ENCODE results near the gene NBPF12. TPM values are rescaled to one million over a fixed set of nuclear protein-coding genes. Genes with fewer than 3 reads are reported as not detected.
"Not testable (repeated sequence)": the region's sequence is repeated elsewhere in the genome, so short reads cannot be mapped to it uniquely, and the experiment has no call there.

Gene NBPF12
- total RNA-seq, 1 experiment from 2014 or later: 15.0 TPM

- DNase-seq; H3K4me1 ChIP-seq (ENCODE audit: low read length); H3K9me3 ChIP-seq (ENCODE audit: low read length); H3K79me2 ChIP-seq (ENCODE audit: low read length); H3K4me2 ChIP-seq (ENCODE audit: low read depth, low read length, poor library complexity, severe bottlenecking); H3K27me3 ChIP-seq (ENCODE audit: low read length); H3K27ac ChIP-seq (ENCODE audit: low read length); H3K4me3 ChIP-seq (ENCODE audit: low read length); H3K9ac ChIP-seq (ENCODE audit: low read length); H3K9me2 ChIP-seq (replicated peaks; ENCODE audit: insufficient read depth, low read length); H2AFZ ChIP-seq (ENCODE audit: low read length); H3K36me3 ChIP-seq (ENCODE audit: insufficient read depth, low read length); H4K20me1 ChIP-seq (ENCODE audit: insufficient read depth, low read depth, low read length): not testable (repeated sequence)
Measured at GRCh38 chr1:147026975-147027374, 88.9 kb downstream of the NBPF12 start.

GRCh38 chr1:147030066-147030653 is 92.0 kb downstream of the NBPF12 start:
- H3K27me3 ChIP-seq (ENCODE audit: low read length); H3K4me2 ChIP-seq (ENCODE audit: low read depth, low read length, poor library complexity, severe bottlenecking); DNase-seq; H3K4me3 ChIP-seq (ENCODE audit: low read length); H3K9me3 ChIP-seq (ENCODE audit: low read length); H3K9me2 ChIP-seq (replicated peaks; ENCODE audit: insufficient read depth, low read length); H3K9ac ChIP-seq (ENCODE audit: low read length); H3K79me2 ChIP-seq (ENCODE audit: low read length); H3K27ac ChIP-seq (ENCODE audit: low read length); H2AFZ ChIP-seq (ENCODE audit: low read length); H4K20me1 ChIP-seq (ENCODE audit: insufficient read depth, low read depth, low read length); H3K4me1 ChIP-seq (ENCODE audit: low read length); H3K36me3 ChIP-seq (ENCODE audit: insufficient read depth, low read length): not testable (repeated sequence)

- Histone ChIP-seq H3K27me3 (ENCODE audit: low read length) (no peaks in the 10 kb centered on the region), H3K4me1 (ENCODE audit: low read length) (no peaks in the 10 kb centered on the region), H3K9me3 (ENCODE audit: low read length) (no peaks in the 10 kb centered on the region), H3K4me2 (ENCODE audit: low read depth, low read length, poor library complexity, severe bottlenecking) (no peak overlapping the region), H3K4me3 (ENCODE audit: low read length) (no peak overlapping the region), H3K27ac (ENCODE audit: low read length) (no peak overlapping the region), H2AFZ (ENCODE audit: low read length) (no peak overlapping the region), H4K20me1 (ENCODE audit: insufficient read depth, low read depth, low read length) (no peaks in the 10 kb centered on the region), H3K9me2 (replicated peaks; ENCODE audit: insufficient read depth, low read length) (no peaks in the 10 kb centered on the region), H3K9ac (ENCODE audit: low read length) (no peak overlapping the region), H3K79me2 (ENCODE audit: low read length) (no peaks in the 10 kb centered on the region), H3K36me3 (ENCODE audit: insufficient read depth, low read length) (no peaks in the 10 kb centered on the region)
- no peak for DNase-seq
Measured at GRCh38 chr1:147039916-147040315, 101.8 kb downstream of the NBPF12 start.

GRCh38 chr1:147042891-147043290 is 104.8 kb downstream of the NBPF12 start:
- DNase-seq; H2AFZ ChIP-seq (ENCODE audit: low read length); H3K4me1 ChIP-seq (ENCODE audit: low read length); H3K4me3 ChIP-seq (ENCODE audit: low read length); H3K4me2 ChIP-seq (ENCODE audit: low read depth, low read length, poor library complexity, severe bottlenecking); H4K20me1 ChIP-seq (ENCODE audit: insufficient read depth, low read depth, low read length); H3K27me3 ChIP-seq (ENCODE audit: low read length); H3K79me2 ChIP-seq (ENCODE audit: low read length); H3K36me3 ChIP-seq (ENCODE audit: insufficient read depth, low read length); H3K9me2 ChIP-seq (replicated peaks; ENCODE audit: insufficient read depth, low read length); H3K27ac ChIP-seq (ENCODE audit: low read length); H3K9me3 ChIP-seq (ENCODE audit: low read length); H3K9ac ChIP-seq (ENCODE audit: low read length): not testable (repeated sequence)

- not testable (repeated sequence) for H3K36me3 ChIP-seq (ENCODE audit: insufficient read depth, low read length); H3K9ac ChIP-seq (ENCODE audit: low read length); H3K4me3 ChIP-seq (ENCODE audit: low read length); H3K9me3 ChIP-seq (ENCODE audit: low read length); H2AFZ ChIP-seq (ENCODE audit: low read length); H3K9me2 ChIP-seq (replicated peaks; ENCODE audit: insufficient read depth, low read length); H3K27ac ChIP-seq (ENCODE audit: low read length); H4K20me1 ChIP-seq (ENCODE audit: insufficient read depth, low read depth, low read length); H3K4me2 ChIP-seq (ENCODE audit: low read depth, low read length, poor library complexity, severe bottlenecking); H3K79me2 ChIP-seq (ENCODE audit: low read length); H3K4me1 ChIP-seq (ENCODE audit: low read length); H3K27me3 ChIP-seq (ENCODE audit: low read length); DNase-seq
Measured at GRCh38 chr1:147044511-147044910, 106.4 kb downstream of the NBPF12 start.

Other genes starting within 250 kb of the NBPF12 start
- gene PRKAB2, start 234.1 kb downstream of the NBPF12 start, total RNA-seq (2014; rRNA removed; shearing (Covaris generic); ENCODE audit: low replicate concordance): 6.7 and 12.4 TPM in 2 replicates

All from Karpas-422 (cell line).